MM.1S (cell line): ENCODE measurements around the gene KRTAP10-9.
"Not testable (repeated sequence)": the region's sequence is repeated elsewhere in the genome, so short reads cannot be mapped to it uniquely, and the experiment has no call there.

ENCODE experiments used
- DNase-seq: peaks from one replicate; pipeline ENCODE4 v3.0.0-alpha.2; 2015
- H2AFZ ChIP-seq: fragments of 300-600 bp; sonication (generic); 2 replicates; pipeline ENCODE4 v1.6.0; 2016; ENCODE audit warnings: antibody characterized with exemption, low read length
- H3F3A ChIP-seq: fragments of 300-600 bp; sonication (generic); 2 replicates; pipeline ENCODE4 v1.6.1; 2016; ENCODE audit warnings: mild to moderate bottlenecking, antibody characterized with exemption, low read length, moderate library complexity, mixed read lengths; ENCODE audit not compliant: insufficient read depth
- H3K27ac ChIP-seq: fragments of 300-600 bp; sonication (generic); 2 replicates; pipeline ENCODE4 v1.5.1; 2016; ENCODE audit warnings: mild to moderate bottlenecking, low read length
- H3K27me3 ChIP-seq: fragments of 300-600 bp; sonication (generic); replicated peaks from 2 replicates; pipeline ENCODE4 v1.6.0; 2016; ENCODE audit warnings: low read length; ENCODE audit not compliant: insufficient read depth
- H3K36me3 ChIP-seq: fragments of 300-600 bp; sonication (generic); replicated peaks from 2 replicates; pipeline ENCODE4 v1.6.1; 2016; ENCODE audit warnings: mild to moderate bottlenecking, low read length, mixed read lengths; ENCODE audit not compliant: insufficient read depth
- H3K4me1 ChIP-seq: fragments of 300-600 bp; sonication (generic); 2 replicates; pipeline ENCODE4 v1.6.1; 2016; ENCODE audit warnings: low read length, mixed read lengths
- H3K4me2 ChIP-seq: fragments of 300-600 bp; sonication (generic); 2 replicates; pipeline ENCODE4 v1.6.0; 2016; ENCODE audit warnings: low read depth, low read length
- H3K4me3 ChIP-seq: fragments of 300-600 bp; sonication (generic); 2 replicates; pipeline ENCODE4 v1.5.1; 2016; ENCODE audit warnings: low read length, mixed read lengths
- H3K79me2 ChIP-seq: fragments of 300-600 bp; sonication (generic); 2 replicates; pipeline ENCODE4 v1.6.1; 2016; ENCODE audit warnings: mixed run types, low read length, mixed read lengths
- H3K9ac ChIP-seq: fragments of 300-600 bp; sonication (generic); 2 replicates; pipeline ENCODE4 v1.6.1; 2016; ENCODE audit warnings: low read length, mixed read lengths
- H3K9me2 ChIP-seq: fragments of 300-600 bp; sonication (generic); replicated peaks from 2 replicates; pipeline ENCODE4 v1.6.1; 2016; ENCODE audit warnings: mild to moderate bottlenecking, low read length, mixed read lengths; ENCODE audit not compliant: insufficient read depth
- H3K9me3 ChIP-seq: fragments of 300-600 bp; sonication (generic); replicated peaks from 2 replicates; pipeline ENCODE4 v1.6.1; 2016; ENCODE audit warnings: mild to moderate bottlenecking, low read length, mixed read lengths; ENCODE audit not compliant: insufficient read depth
- H4K20me1 ChIP-seq: fragments of 300-600 bp; sonication (generic); 2 replicates; pipeline ENCODE4 v1.6.1; 2016; ENCODE audit warnings: mild to moderate bottlenecking, low read length, moderate library complexity, mixed read lengths; ENCODE audit not compliant: insufficient read depth
- EZH2 ChIP-seq: fragments of 300-600 bp; sonication (generic); optimal IDR thresholded peaks from 2 replicates; pipeline ENCODE3; 2017; ENCODE audit warnings: low read depth, mild to moderate bottlenecking, antibody characterized with exemption, low read length, mixed read lengths
- EZH2phosphoT487 ChIP-seq: fragments of 300-600 bp; sonication (generic); IDR thresholded peaks from 2 replicates; pipeline ENCODE4 v1.6.1; 2018; ENCODE audit warnings: antibody characterized with exemption, low read length
- TF ChIP-seq, protein P1 (sequence below): fragments of 300-600 bp; sonication (generic); IDR thresholded peaks from 2 replicates; pipeline ENCODE4 v1.5.1; 2016; ENCODE audit warnings: antibody characterized with exemption, low read length, mixed read lengths

KRTAP10-9 gene

GRCh38 chr21:44644878-44645277 is 18.0 kb downstream of the KRTAP10-9 start:
- H3K9me3 ChIP-seq = no peaks in the 10 kb centered on the region; the same call in 1 of the 2 replicates
- no peak overlapping the region for H3K4me3 ChIP-seq
- no peak overlapping the region for H2AFZ ChIP-seq
- peaks cover 95% of the 10 kb centered on the region for H3K27me3 ChIP-seq
- no peak overlapping the region for H3K27ac ChIP-seq
- no peaks in the 10 kb centered on the region for H3K9me2 ChIP-seq
- no peaks in the 10 kb centered on the region for H3K79me2 ChIP-seq
- no peaks in the 10 kb centered on the region for H3K4me1 ChIP-seq
- H3F3A ChIP-seq = no peaks in the 10 kb centered on the region
- no peak overlapping the region for H3K9ac ChIP-seq
- no peak for DNase-seq
- TF ChIP-seq EZH2 (no peak), EZH2phosphoT487 (no peak)
- TF ChIP-seq, protein P1, sequence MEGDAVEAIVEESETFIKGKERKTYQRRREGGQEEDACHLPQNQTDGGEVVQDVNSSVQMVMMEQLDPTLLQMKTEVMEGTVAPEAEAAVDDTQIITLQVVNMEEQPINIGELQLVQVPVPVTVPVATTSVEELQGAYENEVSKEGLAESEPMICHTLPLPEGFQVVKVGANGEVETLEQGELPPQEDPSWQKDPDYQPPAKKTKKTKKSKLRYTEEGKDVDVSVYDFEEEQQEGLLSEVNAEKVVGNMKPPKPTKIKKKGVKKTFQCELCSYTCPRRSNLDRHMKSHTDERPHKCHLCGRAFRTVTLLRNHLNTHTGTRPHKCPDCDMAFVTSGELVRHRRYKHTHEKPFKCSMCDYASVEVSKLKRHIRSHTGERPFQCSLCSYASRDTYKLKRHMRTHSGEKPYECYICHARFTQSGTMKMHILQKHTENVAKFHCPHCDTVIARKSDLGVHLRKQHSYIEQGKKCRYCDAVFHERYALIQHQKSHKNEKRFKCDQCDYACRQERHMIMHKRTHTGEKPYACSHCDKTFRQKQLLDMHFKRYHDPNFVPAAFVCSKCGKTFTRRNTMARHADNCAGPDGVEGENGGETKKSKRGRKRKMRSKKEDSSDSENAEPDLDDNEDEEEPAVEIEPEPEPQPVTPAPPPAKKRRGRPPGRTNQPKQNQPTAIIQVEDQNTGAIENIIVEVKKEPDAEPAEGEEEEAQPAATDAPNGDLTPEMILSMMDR = no peak
- H3K36me3 ChIP-seq = no peaks in the 10 kb centered on the region
- no peaks in the 10 kb centered on the region for H4K20me1 ChIP-seq
- no peak overlapping the region for H3K4me2 ChIP-seq

GRCh38 chr21:44646366-44647221 is 19.7 kb downstream of the KRTAP10-9 start, which contains the start of gene KRTAP10-11:
KRTAP10-11 (plus strand) TSS chr21:44646414; CDS start chr21:44646459, 45 bp downstream.
- H3K4me2 ChIP-seq, H3K4me1 ChIP-seq, H3K79me2 ChIP-seq, H3K9ac ChIP-seq, H3K9me2 ChIP-seq, H3K4me3 ChIP-seq, H3F3A ChIP-seq, DNase-seq, H4K20me1 ChIP-seq, H2AFZ ChIP-seq, H3K36me3 ChIP-seq, H3K27ac ChIP-seq, H3K9me3 ChIP-seq: not testable (repeated sequence)
- peaks cover 95% of the 10 kb centered on the region for H3K27me3 ChIP-seq

- Histone ChIP-seq H3K4me2 (no peak overlapping the region), H3K4me3 (no peak overlapping the region), H2AFZ (no peak overlapping the region), H3K9ac (no peak overlapping the region), H3K79me2 (no peaks in the 10 kb centered on the region), H3K27me3 (peaks cover 93% of the 10 kb centered on the region), H3K9me3 (no peaks in the 10 kb centered on the region; the same call in 1 of the 2 replicates), H3K36me3 (no peaks in the 10 kb centered on the region), H3K9me2 (no peaks in the 10 kb centered on the region), H3K4me1 (no peaks in the 10 kb centered on the region), H3K27ac (no peak overlapping the region), H4K20me1 (no peaks in the 10 kb centered on the region), H3F3A (no peaks in the 10 kb centered on the region)
- DNase-seq = no peak
- TF ChIP-seq EZH2 (no peak), EZH2phosphoT487 (no peak)
- TF ChIP-seq, protein P1 = no peak
These were observed 20.3 kb downstream of the KRTAP10-9 start for GRCh38 chr21:44647222-44647552.
